ENCODE measurements around the gene PPP1R3G.

The PPP1R3G gene

DNA sequence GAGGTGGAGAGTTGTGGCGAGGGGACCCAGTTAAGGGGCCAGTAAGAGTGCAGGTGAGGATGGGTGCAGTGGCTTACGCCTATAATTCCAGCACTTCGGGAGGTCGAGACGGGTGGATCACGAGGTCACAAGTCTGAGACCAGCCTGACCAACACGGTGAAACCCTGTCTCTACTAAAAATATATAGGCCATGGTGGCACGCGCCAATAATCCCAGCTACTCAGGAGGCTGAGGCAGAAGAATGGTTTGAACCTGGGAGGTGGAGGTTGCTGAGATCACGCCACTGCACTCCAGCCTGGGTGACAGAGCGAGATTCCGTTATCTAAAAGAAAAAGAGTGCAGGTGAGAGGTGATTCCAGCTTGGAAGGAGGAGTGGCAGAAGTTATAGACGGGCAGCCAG lies 28.0 kb downstream of the PPP1R3G start:
- no peaks in the 10 kb centered on the region for H3K36me3 ChIP-seq (ENCODE audit: insufficient read depth, low read length)
- H3K9me2 ChIP-seq (ENCODE audit: low read depth, low read length) = no peaks in the 10 kb centered on the region
- H2AFZ ChIP-seq (ENCODE audit: low read length) = no peak overlapping the region
- no peaks in the 10 kb centered on the region for H4K20me1 ChIP-seq (ENCODE audit: insufficient read depth, low read length)
- no peak overlapping the region for H3K4me2 ChIP-seq (ENCODE audit: low read length)
- no peaks in the 10 kb centered on the region for H3F3A ChIP-seq (ENCODE audit: insufficient read depth, low read length)
- H3K9ac ChIP-seq (ENCODE audit: low read length) = no peak overlapping the region
- TF ChIP-seq, protein P1, sequence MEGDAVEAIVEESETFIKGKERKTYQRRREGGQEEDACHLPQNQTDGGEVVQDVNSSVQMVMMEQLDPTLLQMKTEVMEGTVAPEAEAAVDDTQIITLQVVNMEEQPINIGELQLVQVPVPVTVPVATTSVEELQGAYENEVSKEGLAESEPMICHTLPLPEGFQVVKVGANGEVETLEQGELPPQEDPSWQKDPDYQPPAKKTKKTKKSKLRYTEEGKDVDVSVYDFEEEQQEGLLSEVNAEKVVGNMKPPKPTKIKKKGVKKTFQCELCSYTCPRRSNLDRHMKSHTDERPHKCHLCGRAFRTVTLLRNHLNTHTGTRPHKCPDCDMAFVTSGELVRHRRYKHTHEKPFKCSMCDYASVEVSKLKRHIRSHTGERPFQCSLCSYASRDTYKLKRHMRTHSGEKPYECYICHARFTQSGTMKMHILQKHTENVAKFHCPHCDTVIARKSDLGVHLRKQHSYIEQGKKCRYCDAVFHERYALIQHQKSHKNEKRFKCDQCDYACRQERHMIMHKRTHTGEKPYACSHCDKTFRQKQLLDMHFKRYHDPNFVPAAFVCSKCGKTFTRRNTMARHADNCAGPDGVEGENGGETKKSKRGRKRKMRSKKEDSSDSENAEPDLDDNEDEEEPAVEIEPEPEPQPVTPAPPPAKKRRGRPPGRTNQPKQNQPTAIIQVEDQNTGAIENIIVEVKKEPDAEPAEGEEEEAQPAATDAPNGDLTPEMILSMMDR (IDR thresholded peaks at IDR 0.05; ENCODE audit: low read length) = no peak
- TF ChIP-seq EZH2 (IDR thresholded peaks at IDR 0.05; ENCODE audit: borderline replicate concordance, low read length) = no peak
- H3K27me3 ChIP-seq (ENCODE audit: insufficient read depth, low read length) = no peaks in the 10 kb centered on the region
- no peak overlapping the region for H3K4me3 ChIP-seq (ENCODE audit: low read depth, low read length, poor library complexity, severe bottlenecking)
- H3K79me2 ChIP-seq (ENCODE audit: insufficient read depth, low read length) = no peaks in the 10 kb centered on the region
- no peaks in the 10 kb centered on the region for H3K9me3 ChIP-seq (ENCODE audit: low read length)
- H3K27ac ChIP-seq (ENCODE audit: low read depth, low read length, poor library complexity, severe bottlenecking) = no peak overlapping the region
- H3K4me1 ChIP-seq (ENCODE audit: insufficient read depth, low read length, severe bottlenecking) = no peaks in the 10 kb centered on the region

DNA sequence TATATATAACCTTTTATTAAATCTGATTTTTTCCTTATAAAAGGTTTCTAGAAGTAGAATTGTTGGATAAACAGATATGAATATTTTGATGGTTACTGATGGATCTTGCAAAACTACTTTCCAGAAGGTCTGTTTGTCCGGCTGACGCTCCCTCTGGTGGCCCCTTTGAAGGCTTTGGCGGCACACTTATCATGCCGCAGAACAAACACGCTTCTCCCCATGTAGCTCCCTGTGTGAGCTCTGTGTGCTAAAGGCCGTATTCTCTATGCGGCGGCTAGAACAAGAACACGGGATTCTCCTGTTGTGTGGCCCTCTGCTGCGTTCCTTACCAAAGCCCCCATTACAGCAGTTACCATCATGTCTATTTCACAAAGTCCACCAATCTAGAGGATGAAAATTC lies 30.0 kb downstream of the PPP1R3G start:
- Histone ChIP-seq H3F3A (ENCODE audit: insufficient read depth, low read length) (no peaks in the 10 kb centered on the region), H3K9me2 (ENCODE audit: low read depth, low read length) (no peaks in the 10 kb centered on the region), H3K9me3 (ENCODE audit: low read length) (no peaks in the 10 kb centered on the region), H3K9ac (ENCODE audit: low read length) (no peak overlapping the region), H3K36me3 (ENCODE audit: insufficient read depth, low read length) (no peaks in the 10 kb centered on the region), H2AFZ (ENCODE audit: low read length) (no peak overlapping the region), H3K4me2 (ENCODE audit: low read length) (no peak overlapping the region), H4K20me1 (ENCODE audit: insufficient read depth, low read length) (no peaks in the 10 kb centered on the region), H3K4me1 (ENCODE audit: insufficient read depth, low read length, severe bottlenecking) (no peaks in the 10 kb centered on the region), H3K27ac (ENCODE audit: low read depth, low read length, poor library complexity, severe bottlenecking) (no peak overlapping the region), H3K79me2 (ENCODE audit: insufficient read depth, low read length) (no peaks in the 10 kb centered on the region), H3K27me3 (ENCODE audit: insufficient read depth, low read length) (no peaks in the 10 kb centered on the region), H3K4me3 (ENCODE audit: low read depth, low read length, poor library complexity, severe bottlenecking) (no peak overlapping the region)
- TF ChIP-seq EZH2 (IDR thresholded peaks at IDR 0.05; ENCODE audit: borderline replicate concordance, low read length) = no peak
- TF ChIP-seq, protein P1 (IDR thresholded peaks at IDR 0.05; ENCODE audit: low read length) = no peak

DNA sequence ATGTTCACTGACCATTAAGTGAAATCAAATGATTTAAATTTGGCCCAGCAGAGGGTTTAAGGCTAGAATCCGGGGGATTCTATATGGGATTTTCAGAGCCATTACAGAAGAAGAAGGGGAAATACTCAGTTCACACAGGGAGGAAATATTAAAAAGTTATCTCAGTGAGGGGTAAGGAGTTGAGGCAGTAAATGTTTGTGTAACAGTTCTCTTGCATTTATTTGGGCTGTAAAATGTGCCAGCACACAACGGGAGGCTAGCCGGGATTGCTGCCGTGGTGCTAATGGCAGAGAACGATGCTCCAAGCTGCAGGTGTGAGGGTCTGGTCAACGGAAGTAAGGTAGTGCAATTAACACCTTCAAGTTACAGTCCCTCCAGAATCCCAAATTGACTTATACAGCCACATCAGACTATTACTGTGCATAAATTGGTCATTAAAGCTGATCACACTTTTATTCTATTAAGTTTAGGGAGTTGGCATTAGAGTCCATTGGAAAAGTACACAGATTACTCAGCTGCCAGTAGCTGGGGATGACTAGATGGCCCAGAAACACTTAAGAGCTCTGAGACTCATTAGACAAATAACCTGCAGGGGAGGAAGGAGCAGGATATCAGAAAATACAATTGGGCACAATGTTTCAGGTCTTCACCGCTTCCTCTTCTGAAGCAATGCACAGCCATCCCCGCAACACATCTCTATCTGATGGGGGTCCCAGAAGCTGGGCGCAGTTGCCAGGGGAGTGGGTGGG lies 31.3 kb downstream of the PPP1R3G start:
- Histone ChIP-seq H3K9me2 (ENCODE audit: low read depth, low read length) (no peaks in the 10 kb centered on the region), H3K36me3 (ENCODE audit: insufficient read depth, low read length) (no peaks in the 10 kb centered on the region), H3K9me3 (ENCODE audit: low read length) (no peaks in the 10 kb centered on the region), H4K20me1 (ENCODE audit: insufficient read depth, low read length) (no peaks in the 10 kb centered on the region), H3K4me2 (ENCODE audit: low read length) (no peak overlapping the region), H3F3A (ENCODE audit: insufficient read depth, low read length) (no peaks in the 10 kb centered on the region), H3K27ac (ENCODE audit: low read depth, low read length, poor library complexity, severe bottlenecking) (no peak overlapping the region), H3K4me3 (ENCODE audit: low read depth, low read length, poor library complexity, severe bottlenecking) (no peak overlapping the region), H3K4me1 (ENCODE audit: insufficient read depth, low read length, severe bottlenecking) (no peaks in the 10 kb centered on the region), H2AFZ (ENCODE audit: low read length) (no peak overlapping the region), H3K79me2 (ENCODE audit: insufficient read depth, low read length) (no peaks in the 10 kb centered on the region), H3K27me3 (ENCODE audit: insufficient read depth, low read length) (no peaks in the 10 kb centered on the region), H3K9ac (ENCODE audit: low read length) (no peak overlapping the region)
- no peak for TF ChIP-seq EZH2 (IDR thresholded peaks at IDR 0.05; ENCODE audit: borderline replicate concordance, low read length)
- TF ChIP-seq, protein P1 (IDR thresholded peaks at IDR 0.05; ENCODE audit: low read length) = no peak

All from OCI-LY1 (cell line).